Measurements from ENCODE around the gene PIK3C2B.

Gene PIK3C2B

GRCh38 chr1:204455831-204456145, 38.8 kb downstream of the PIK3C2B start:
- no peaks in the 10 kb centered on the region for H3K9me3 ChIP-seq (replicated peaks; ENCODE audit: insufficient read depth, low read length)
- no peak overlapping the region for H3K4me2 ChIP-seq (ENCODE audit: low read depth, low read length)
- H2AFZ ChIP-seq (ENCODE audit: low read length): no peak overlapping the region
- H3K4me3 ChIP-seq (ENCODE audit: low read length): no peak overlapping the region
- no peaks in the 10 kb centered on the region for H3K9me2 ChIP-seq (replicated peaks; ENCODE audit: insufficient read depth, low read length)
- TF ChIP-seq EZH2 (optimal IDR thresholded peaks at IDR 0.05; ENCODE audit: low read depth, low read length) (no peak), CTCF (IDR thresholded peaks at IDR 0.05; ENCODE audit: low read length) (no peak), EZH2phosphoT487 (IDR thresholded peaks at IDR 0.05; ENCODE audit: low read length) (no peak)
- no peaks in the 10 kb centered on the region for H4K20me1 ChIP-seq (ENCODE audit: insufficient read depth, low read length)
- no peaks in the 10 kb centered on the region for H3K79me2 ChIP-seq (ENCODE audit: low read length)
- H3K4me1 ChIP-seq (ENCODE audit: low read length): peaks cover 7% of the 10 kb centered on the region
- no peak for DNase-seq
- H3F3A ChIP-seq (ENCODE audit: insufficient read depth, low read length): peaks cover 3% of the 10 kb centered on the region; the same call in 1 of the 2 replicates
- no peaks in the 10 kb centered on the region for H3K27me3 ChIP-seq (replicated peaks; ENCODE audit: insufficient read depth, low read length)
- H3K9ac ChIP-seq (ENCODE audit: low read length): no peak overlapping the region
- H3K36me3 ChIP-seq (replicated peaks; ENCODE audit: insufficient read depth, low read length): no peaks in the 10 kb centered on the region
- no peak overlapping the region for H3K27ac ChIP-seq (ENCODE audit: low read length)

GRCh38 chr1:204455063-204455830, 39.4 kb downstream of the PIK3C2B start:
- no peak overlapping the region for H3K27ac ChIP-seq (ENCODE audit: low read length)
- no peak overlapping the region for H3K4me2 ChIP-seq (ENCODE audit: low read depth, low read length)
- TF ChIP-seq EZH2phosphoT487 (IDR thresholded peaks at IDR 0.05; ENCODE audit: low read length) (no peak), CTCF (IDR thresholded peaks at IDR 0.05; ENCODE audit: low read length) (no peak), EZH2 (optimal IDR thresholded peaks at IDR 0.05; ENCODE audit: low read depth, low read length) (no peak)
- H3K36me3 ChIP-seq (replicated peaks; ENCODE audit: insufficient read depth, low read length): no peaks in the 10 kb centered on the region
- H2AFZ ChIP-seq (ENCODE audit: low read length): no peak overlapping the region
- H3K27me3 ChIP-seq (replicated peaks; ENCODE audit: insufficient read depth, low read length): no peaks in the 10 kb centered on the region
- DNase-seq: no peak
- no peaks in the 10 kb centered on the region for H4K20me1 ChIP-seq (ENCODE audit: insufficient read depth, low read length)
- peaks cover 3% of the 10 kb centered on the region; the same call in 1 of the 2 replicates for H3F3A ChIP-seq (ENCODE audit: insufficient read depth, low read length)
- no peaks in the 10 kb centered on the region for H3K9me2 ChIP-seq (replicated peaks; ENCODE audit: insufficient read depth, low read length)
- no peaks in the 10 kb centered on the region for H3K9me3 ChIP-seq (replicated peaks; ENCODE audit: insufficient read depth, low read length)
- no peak overlapping the region for H3K9ac ChIP-seq (ENCODE audit: low read length)
- peaks cover 7% of the 10 kb centered on the region for H3K4me1 ChIP-seq (ENCODE audit: low read length)
- H3K79me2 ChIP-seq (ENCODE audit: low read length): no peaks in the 10 kb centered on the region
- no peak overlapping the region for H3K4me3 ChIP-seq (ENCODE audit: low read length)

GRCh38 chr1:204454476-204454875, 40.1 kb downstream of the PIK3C2B start:
- H4K20me1 ChIP-seq (ENCODE audit: insufficient read depth, low read length): no peaks in the 10 kb centered on the region
- no peak for DNase-seq
- H3K9ac ChIP-seq (ENCODE audit: low read length): no peak overlapping the region
- peaks cover 7% of the 10 kb centered on the region for H3K4me1 ChIP-seq (ENCODE audit: low read length)
- H3K4me2 ChIP-seq (ENCODE audit: low read depth, low read length): no peak overlapping the region
- TF ChIP-seq CTCF (IDR thresholded peaks at IDR 0.05; ENCODE audit: low read length): no peak
- TF ChIP-seq EZH2phosphoT487 (IDR thresholded peaks at IDR 0.05; ENCODE audit: low read length): no peak
- TF ChIP-seq EZH2 (optimal IDR thresholded peaks at IDR 0.05; ENCODE audit: low read depth, low read length): no peak
- H2AFZ ChIP-seq (ENCODE audit: low read length): no peak overlapping the region
- no peaks in the 10 kb centered on the region for H3K27me3 ChIP-seq (replicated peaks; ENCODE audit: insufficient read depth, low read length)
- H3K79me2 ChIP-seq (ENCODE audit: low read length): no peaks in the 10 kb centered on the region
- H3K9me3 ChIP-seq (replicated peaks; ENCODE audit: insufficient read depth, low read length): no peaks in the 10 kb centered on the region
- H3K4me3 ChIP-seq (ENCODE audit: low read length): no peak overlapping the region
- no peaks in the 10 kb centered on the region for H3K36me3 ChIP-seq (replicated peaks; ENCODE audit: insufficient read depth, low read length)
- H3F3A ChIP-seq (ENCODE audit: insufficient read depth, low read length): peaks cover 3% of the 10 kb centered on the region; the same call in 1 of the 2 replicates
- H3K9me2 ChIP-seq (replicated peaks; ENCODE audit: insufficient read depth, low read length): no peaks in the 10 kb centered on the region
- H3K27ac ChIP-seq (ENCODE audit: low read length): no peak overlapping the region
